ENCODE data around the gene CLCNKA.

GRCh38 chr1:16080422-16081150, 58.8 kb downstream of the CLCNKA start:
- TF ChIP-seq CTCF (IDR thresholded peaks at IDR 0.05) (no peak), EZH2phosphoT487 (IDR thresholded peaks at IDR 0.05; ENCODE audit: borderline replicate concordance, low read depth) (no peak)
